Choroid plexus epithelial cell (primary cell): ENCODE data around the gene SHCBP1.
A peak's percentile ranks its signal among the peaks of the same experiment; 100 is the strongest.

Experiments used
- DNase-seq: peaks from one replicate; pipeline ENCODE4 v3.0.0-alpha.2; 2010; ENCODE audit warnings: low read depth
- H3K4me3 ChIP-seq: 2 replicates; pipeline ENCODE4 v1.5.1; 2011; ENCODE audit warnings: low read depth, mild to moderate bottlenecking, control low read depth, low read length, moderate library complexity
- TF ChIP-seq, protein P1 (sequence below): conservative IDR thresholded peaks from 2 replicates; pipeline ENCODE4 v1.5.1; 2011; ENCODE audit warnings: low read depth, mild to moderate bottlenecking, control low read depth, inconsistent platforms, low read length, moderate library complexity

Gene SHCBP1

DNA sequence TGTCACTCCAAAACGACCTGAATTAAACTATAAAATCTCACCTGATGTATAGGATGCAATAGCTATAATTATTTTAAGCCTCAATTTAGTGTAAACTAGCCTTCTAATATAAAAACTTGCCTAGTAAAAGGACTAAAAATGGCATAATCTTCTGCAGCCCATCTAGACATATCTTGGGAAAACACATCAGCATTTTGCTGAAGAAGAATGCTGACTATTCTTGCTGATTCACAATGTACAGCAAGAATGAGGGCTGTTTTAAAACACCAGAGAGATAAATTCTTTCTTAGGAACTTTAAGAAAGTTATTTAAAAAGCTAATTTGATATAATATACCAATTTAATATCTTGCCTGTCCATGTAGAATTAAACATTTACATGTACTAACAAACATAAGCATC is 63.2 kb downstream of the SHCBP1 start:
- DNase-seq: no peak
- no peak overlapping the region for H3K4me3 ChIP-seq
- TF ChIP-seq, protein P1, sequence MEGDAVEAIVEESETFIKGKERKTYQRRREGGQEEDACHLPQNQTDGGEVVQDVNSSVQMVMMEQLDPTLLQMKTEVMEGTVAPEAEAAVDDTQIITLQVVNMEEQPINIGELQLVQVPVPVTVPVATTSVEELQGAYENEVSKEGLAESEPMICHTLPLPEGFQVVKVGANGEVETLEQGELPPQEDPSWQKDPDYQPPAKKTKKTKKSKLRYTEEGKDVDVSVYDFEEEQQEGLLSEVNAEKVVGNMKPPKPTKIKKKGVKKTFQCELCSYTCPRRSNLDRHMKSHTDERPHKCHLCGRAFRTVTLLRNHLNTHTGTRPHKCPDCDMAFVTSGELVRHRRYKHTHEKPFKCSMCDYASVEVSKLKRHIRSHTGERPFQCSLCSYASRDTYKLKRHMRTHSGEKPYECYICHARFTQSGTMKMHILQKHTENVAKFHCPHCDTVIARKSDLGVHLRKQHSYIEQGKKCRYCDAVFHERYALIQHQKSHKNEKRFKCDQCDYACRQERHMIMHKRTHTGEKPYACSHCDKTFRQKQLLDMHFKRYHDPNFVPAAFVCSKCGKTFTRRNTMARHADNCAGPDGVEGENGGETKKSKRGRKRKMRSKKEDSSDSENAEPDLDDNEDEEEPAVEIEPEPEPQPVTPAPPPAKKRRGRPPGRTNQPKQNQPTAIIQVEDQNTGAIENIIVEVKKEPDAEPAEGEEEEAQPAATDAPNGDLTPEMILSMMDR: no peak

DNA sequence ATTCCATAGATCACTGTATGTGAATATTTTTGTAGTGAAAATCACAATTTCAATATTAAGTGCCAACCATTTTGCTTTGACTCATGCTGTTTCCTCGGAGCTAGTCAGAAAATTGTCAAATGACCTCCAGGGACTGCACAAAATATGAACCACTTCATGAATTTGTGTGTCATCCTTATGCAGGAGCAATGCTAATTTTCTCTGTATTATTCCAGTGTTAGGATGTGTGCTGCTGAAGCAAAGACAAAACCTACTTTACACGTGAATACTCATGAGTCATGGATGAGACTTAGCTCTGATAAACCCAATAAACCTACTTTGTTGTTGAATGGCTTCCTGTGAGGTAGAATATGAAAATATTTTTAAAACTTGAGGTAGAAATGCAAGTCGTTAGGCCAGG is 65.2 kb downstream of the SHCBP1 start:
- no peak overlapping the region for H3K4me3 ChIP-seq
- no peak for DNase-seq
- TF ChIP-seq, protein P1: no peak

DNA sequence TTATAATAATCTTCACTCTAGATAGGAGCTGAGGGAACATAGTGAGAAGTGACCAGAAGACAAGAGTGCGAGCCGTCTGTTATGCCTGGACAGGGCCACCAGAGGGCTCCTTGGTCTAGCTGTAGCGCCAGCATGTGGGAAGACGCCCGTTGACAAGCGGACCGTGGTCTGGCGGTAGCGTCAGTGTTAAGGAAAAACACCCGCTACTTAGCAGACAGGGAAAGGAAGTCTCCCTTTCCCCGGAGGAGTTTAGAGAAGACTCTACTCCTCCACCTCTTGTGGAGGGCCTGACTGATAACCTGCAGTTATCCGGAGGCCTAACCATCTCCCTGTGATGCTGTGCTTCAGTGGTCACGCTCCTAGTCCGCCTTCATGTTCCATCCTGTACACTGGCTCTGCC is 66.7 kb downstream of the SHCBP1 start:
- peak; percentile 89 for DNase-seq
- peak overlapping the region; percentile 35 for H3K4me3 ChIP-seq
- TF ChIP-seq, protein P1: peak; percentile 95

GRCh38 chr16:46549477-46549876 is 71.7 kb downstream of the SHCBP1 start:
- DNase-seq: no peak
- H3K4me3 ChIP-seq: no peak overlapping the region
- TF ChIP-seq, protein P1: no peak
